Neural cell (in vitro differentiated cells): ENCODE results near the gene PTPRG. TPM values are rescaled to one million over a fixed set of nuclear protein-coding genes. Genes with fewer than 3 reads are reported as not detected.
A peak's percentile ranks its signal among the peaks of the same experiment; 100 is the strongest.

Experiments used
- H2AFZ ChIP-seq: fragments of 200-600, 300-800 bp; sonication (generic), shearing (Covaris generic); 2 replicates; pipeline ENCODE4 v1.6.0; 2014; ENCODE audit warnings: low read depth, mild to moderate bottlenecking, antibody characterized with exemption, low read length, moderate library complexity
- H3F3A ChIP-seq: fragments of 200-600 bp; shearing (Covaris generic); 2 replicates; pipeline ENCODE4 v1.6.1; 2016; ENCODE audit warnings: mild to moderate bottlenecking, moderate library complexity, mixed read lengths, antibody characterized with exemption, low read length; ENCODE audit not compliant: insufficient read depth, poor library complexity, severe bottlenecking
- H3K27ac ChIP-seq: fragments of 200-600, 300-800 bp; sonication (generic), shearing (Covaris generic); 2 replicates; pipeline ENCODE4 v1.5.1; 2014; ENCODE audit warnings: mild to moderate bottlenecking, low read length, moderate library complexity
- H3K27me3 ChIP-seq: fragments of 300-800, 200-600 bp; sonication (generic), shearing (Covaris generic); 2 replicates; pipeline ENCODE4 v1.6.0; 2014; ENCODE audit warnings: mild to moderate bottlenecking, low read depth, low read length, moderate library complexity; ENCODE audit not compliant: insufficient read depth
- H3K36me3 ChIP-seq: fragments of 300-800, 200-600 bp; sonication (generic), shearing (Covaris generic); 2 replicates; pipeline ENCODE4 v1.5.1; 2014; ENCODE audit warnings: mild to moderate bottlenecking, antibody characterized with exemption, low read length, moderate library complexity; ENCODE audit not compliant: insufficient read depth
- H3K4me2 ChIP-seq: fragments of 300-800, 200-600 bp; sonication (generic), shearing (Covaris generic); 2 replicates; pipeline ENCODE4 v1.6.0; 2014; ENCODE audit warnings: mild to moderate bottlenecking, low read length
- H3K4me3 ChIP-seq: fragments of 300-800, 200-600 bp; sonication (generic), shearing (Covaris generic); 2 replicates; pipeline ENCODE4 v1.5.1; 2014; ENCODE audit warnings: mild to moderate bottlenecking, low read length, moderate library complexity
- H3K79me2 ChIP-seq: fragments of 200-600 bp; shearing (Covaris generic); replicated peaks from 2 replicates; pipeline ENCODE4 v1.6.0; 2014; ENCODE audit warnings: mild to moderate bottlenecking, low read length, moderate library complexity; ENCODE audit not compliant: insufficient read depth
- H3K9ac ChIP-seq: fragments of 300-800, 200-600 bp; sonication (generic), shearing (Covaris generic); 2 replicates; pipeline ENCODE4 v1.6.1; 2016; ENCODE audit warnings: mild to moderate bottlenecking, low read length, mixed read lengths
- H3K9me2 ChIP-seq: fragments of 200-600 bp; shearing (Covaris generic); 2 replicates; pipeline ENCODE4 v1.6.1; 2016; ENCODE audit warnings: mild to moderate bottlenecking, low read length, mixed read lengths; ENCODE audit not compliant: insufficient read depth
- H3K9me3 ChIP-seq: fragments of 200-600, 300-800 bp; sonication (generic), shearing (Covaris generic); 2 replicates; pipeline ENCODE4 v1.6.1; 2016; ENCODE audit warnings: mild to moderate bottlenecking, mixed run types, low read length, moderate library complexity, mixed read lengths
- H4K20me1 ChIP-seq: fragments of 200-600 bp; shearing (Covaris generic); 2 replicates; pipeline ENCODE4 v1.6.1; 2016; ENCODE audit warnings: mild to moderate bottlenecking, mixed run types; ENCODE audit not compliant: insufficient read depth
- CTCF ChIP-seq: fragments of 450-650 bp; IDR thresholded peaks from 2 replicates; pipeline ENCODE4 v1.5.1; 2014; ENCODE audit warnings: antibody characterized with exemption, mild to moderate bottlenecking, moderate library complexity; ENCODE audit not compliant: poor library complexity, severe bottlenecking
- EP300 ChIP-seq: fragments of 450-650 bp; conservative IDR thresholded peaks from 2 replicates; pipeline ENCODE4 v1.6.1; 2014; ENCODE audit warnings: antibody characterized with exemption, mild to moderate bottlenecking, moderate library complexity; ENCODE audit not compliant: poor library complexity, severe bottlenecking
- RAD21 ChIP-seq: fragments of 450-650 bp; conservative IDR thresholded peaks from 2 replicates; pipeline ENCODE4 v1.6.1; 2014; ENCODE audit warnings: antibody characterized with exemption, mild to moderate bottlenecking, moderate library complexity
- REST ChIP-seq: IDR thresholded peaks from 2 replicates; pipeline ENCODE4 v1.6.1; 2012; ENCODE audit warnings: borderline replicate concordance
- SMC3 ChIP-seq: fragments of 450-650 bp; conservative IDR thresholded peaks from 2 replicates; pipeline ENCODE4 v1.6.1; 2014; ENCODE audit warnings: antibody characterized with exemption, mild to moderate bottlenecking, moderate library complexity; ENCODE audit not compliant: poor library complexity
- TAF1 ChIP-seq: IDR thresholded peaks from 2 replicates; pipeline ENCODE4 v1.6.1; 2012; ENCODE audit warnings: low read depth
- polyA plus RNA-seq: library from polyadenylated mRNA; depleted of rRNA; stranded (reverse); fragments of >200 nt; gene quantifications from 2 replicates; pipeline ENCODE4 v1.2.3, GENCODE V29; 2014

PTPRG gene
- polyA plus RNA-seq, 1 donor from 2014 or later = 33.1 TPM

- Histone ChIP-seq H3K36me3 (no peaks in the 10 kb centered on the region), H3K4me3 (no peak overlapping the region), H4K20me1 (no peaks in the 10 kb centered on the region), H3K9me3 (no peaks in the 10 kb centered on the region), H3K9me2 (no peaks in the 10 kb centered on the region), H3K4me2 (no peak overlapping the region), H2AFZ (no peak overlapping the region), H3K27me3 (no peaks in the 10 kb centered on the region), H3F3A (no peaks in the 10 kb centered on the region), H3K27ac (no peak overlapping the region), H3K79me2 (no peaks in the 10 kb centered on the region), H3K9ac (no peak overlapping the region)
- TF ChIP-seq EP300 (no peak), CTCF (peak; percentile 31), REST (no peak), RAD21 (peak; percentile 38), SMC3 (peak; percentile 45), TAF1 (no peak)
Observed at GRCh38 chr3:62184559-62184958, 623.2 kb downstream of the PTPRG start.

- H3K27me3 ChIP-seq = no peaks in the 10 kb centered on the region
- no peak overlapping the region for H3K4me2 ChIP-seq
- H3K79me2 ChIP-seq = no peaks in the 10 kb centered on the region
- TF ChIP-seq EP300 = no peak
- TF ChIP-seq CTCF = peak; percentile 55
- TF ChIP-seq TAF1 = no peak
- peak; percentile 62 for TF ChIP-seq SMC3
- peak; percentile 61 for TF ChIP-seq RAD21
- no peak for TF ChIP-seq REST
- no peak overlapping the region for H2AFZ ChIP-seq
- H3F3A ChIP-seq = no peaks in the 10 kb centered on the region
- no peaks in the 10 kb centered on the region for H4K20me1 ChIP-seq
- no peaks in the 10 kb centered on the region for H3K9me2 ChIP-seq
- H3K27ac ChIP-seq = no peak overlapping the region
- H3K36me3 ChIP-seq = no peaks in the 10 kb centered on the region
- H3K4me3 ChIP-seq = no peak overlapping the region
- no peak overlapping the region for H3K9ac ChIP-seq
- no peaks in the 10 kb centered on the region for H3K9me3 ChIP-seq
Observed at GRCh38 chr3:62187022-62187431, 625.7 kb downstream of the PTPRG start.
